SJSA1 (cell line): ENCODE data around the gene RNGTT. TPM values are rescaled to one million over a fixed set of nuclear protein-coding genes. Genes with fewer than 3 reads are reported as not detected.
"Not testable (repeated sequence)": the region's sequence is repeated elsewhere in the genome, so short reads cannot be mapped to it uniquely, and the experiment has no call there.

Experiments
- DNase-seq, 2 experiments: peaks; one replicate each; pipeline ENCODE4 v3.0.0-alpha.2; 2015 to 2020; ENCODE audit warnings: low spot score in 2 of 2, low read depth in 1 of 2
- H3K27ac ChIP-seq: fragments of 250-450 bp; sonication (Bioruptor Pico); 2 replicates; pipeline ENCODE4 v1.5.1; 2020; ENCODE audit warnings: mild to moderate bottlenecking, moderate library complexity
- H3K27me3 ChIP-seq: fragments of 250-450 bp; sonication (Bioruptor Pico); replicated peaks from 2 replicates; pipeline ENCODE4 v1.5.1; 2020; ENCODE audit warnings: mild to moderate bottlenecking, moderate library complexity
- H3K36me3 ChIP-seq: fragments of 250-450 bp; sonication (Bioruptor Pico); 2 replicates; pipeline ENCODE4 v1.5.1; 2020; ENCODE audit warnings: mild to moderate bottlenecking
- H3K4me1 ChIP-seq: fragments of 250-450 bp; sonication (Bioruptor Pico); replicated peaks from 2 replicates; pipeline ENCODE4 v1.6.1; 2021; ENCODE audit warnings: mild to moderate bottlenecking
- H3K4me3 ChIP-seq: fragments of 250-450 bp; sonication (Bioruptor Pico); 2 replicates; pipeline ENCODE4 v1.5.1; 2020; ENCODE audit warnings: mild to moderate bottlenecking
- H3K9me3 ChIP-seq: fragments of 250-450 bp; sonication (Bioruptor Pico); replicated peaks from 2 replicates; pipeline ENCODE4 v1.5.1; 2020; ENCODE audit warnings: mild to moderate bottlenecking
- total RNA-seq: library from RNA; depleted of rRNA; stranded (reverse); fragments of >200 nt; shearing (Covaris generic); gene quantifications from 2 replicates; pipeline ENCODE4 v1.2.3, GENCODE V29; 2014

RNGTT gene
- total RNA-seq, 1 experiment from 2014 or later: 40.6 TPM

GRCh38 chr6:88914180-88914579, 49.2 kb downstream of the RNGTT start:
- no peaks in the 10 kb centered on the region for H3K9me3 ChIP-seq
- peaks cover 23% of the 10 kb centered on the region for H3K4me1 ChIP-seq
- no peak overlapping the region for H3K4me3 ChIP-seq
- no peak for DNase-seq
- no peaks in the 10 kb centered on the region for H3K27me3 ChIP-seq
- H3K27ac ChIP-seq: no peak overlapping the region
- H3K36me3 ChIP-seq: peaks cover 3% of the 10 kb centered on the region

- H3K4me3 ChIP-seq: no peak overlapping the region
- H3K9me3 ChIP-seq: no peaks in the 10 kb centered on the region
- H3K27me3 ChIP-seq: no peaks in the 10 kb centered on the region
- peaks cover 23% of the 10 kb centered on the region for H3K4me1 ChIP-seq
- DNase-seq: no peak
- no peak overlapping the region for H3K27ac ChIP-seq
- peaks cover 3% of the 10 kb centered on the region for H3K36me3 ChIP-seq
Measured at GRCh38 chr6:88913471-88913870, 49.9 kb downstream of the RNGTT start.

GRCh38 chr6:88910922-88911778, 52.3 kb downstream of the RNGTT start:
- Histone ChIP-seq H3K4me3 (no peak overlapping the region), H3K27me3 (no peaks in the 10 kb centered on the region), H3K27ac (no peak overlapping the region), H3K36me3 (peaks cover 3% of the 10 kb centered on the region), H3K9me3 (no peaks in the 10 kb centered on the region), H3K4me1 (peaks cover 23% of the 10 kb centered on the region)
- DNase-seq: peak in 1 of 2 experiments; percentile 51

- H3K27ac ChIP-seq: no peak overlapping the region
- H3K9me3 ChIP-seq: no peaks in the 10 kb centered on the region
- no peak overlapping the region for H3K4me3 ChIP-seq
- H3K36me3 ChIP-seq: peaks cover 8% of the 10 kb centered on the region
- H3K27me3 ChIP-seq: no peaks in the 10 kb centered on the region
- H3K4me1 ChIP-seq: peaks cover 19% of the 10 kb centered on the region
- no peak for DNase-seq
Measured at GRCh38 chr6:88908598-88909548, 54.5 kb downstream of the RNGTT start.

GRCh38 chr6:88907148-88907547, 56.3 kb downstream of the RNGTT start:
- not testable (repeated sequence) for DNase-seq, H3K9me3 ChIP-seq, H3K4me3 ChIP-seq, H3K27me3 ChIP-seq, H3K36me3 ChIP-seq, H3K27ac ChIP-seq
- H3K4me1 ChIP-seq: peaks cover 14% of the 10 kb centered on the region

- Histone ChIP-seq H3K27ac (no peak overlapping the region), H3K27me3 (no peaks in the 10 kb centered on the region), H3K4me3 (no peak overlapping the region), H3K4me1 (no peaks in the 10 kb centered on the region), H3K9me3 (no peaks in the 10 kb centered on the region), H3K36me3 (peaks cover 4% of the 10 kb centered on the region)
- DNase-seq: no peak
Measured at GRCh38 chr6:88899569-88900316, 63.7 kb downstream of the RNGTT start.

GRCh38 chr6:88895911-88896310, 67.5 kb downstream of the RNGTT start:
- Histone ChIP-seq H3K27ac (no peak overlapping the region), H3K36me3 (peaks cover 3% of the 10 kb centered on the region; the same call in 1 of the 2 replicates), H3K9me3 (no peaks in the 10 kb centered on the region), H3K4me3 (no peak overlapping the region), H3K27me3 (no peaks in the 10 kb centered on the region), H3K4me1 (no peaks in the 10 kb centered on the region)
- no peak for DNase-seq

GRCh38 chr6:88890860-88891845, 72.3 kb downstream of the RNGTT start:
- no peaks in the 10 kb centered on the region for H3K9me3 ChIP-seq
- no peak overlapping the region for H3K4me3 ChIP-seq
- peaks cover 13% of the 10 kb centered on the region; the same call in 1 of the 2 replicates for H3K36me3 ChIP-seq
- no peak for DNase-seq
- H3K27me3 ChIP-seq: no peaks in the 10 kb centered on the region
- no peak overlapping the region for H3K27ac ChIP-seq
- H3K4me1 ChIP-seq: no peaks in the 10 kb centered on the region

GRCh38 chr6:88890394-88890793, 73.0 kb downstream of the RNGTT start:
- H3K36me3 ChIP-seq: peaks cover 10% of the 10 kb centered on the region; the same call in 1 of the 2 replicates
- no peak for DNase-seq
- no peak overlapping the region for H3K4me3 ChIP-seq
- no peak overlapping the region for H3K27ac ChIP-seq
- H3K4me1 ChIP-seq: no peaks in the 10 kb centered on the region
- no peaks in the 10 kb centered on the region for H3K9me3 ChIP-seq
- no peaks in the 10 kb centered on the region for H3K27me3 ChIP-seq

GRCh38 chr6:88884361-88884760, 79.1 kb downstream of the RNGTT start:
- no peak for DNase-seq
- Histone ChIP-seq H3K27me3 (no peaks in the 10 kb centered on the region), H3K4me3 (no peak overlapping the region), H3K36me3 (0 out of 2 replicates have a peak, but pooled peaks cover 8% of the 10 kb centered on the region), H3K27ac (no peak overlapping the region), H3K4me1 (no peaks in the 10 kb centered on the region), H3K9me3 (no peaks in the 10 kb centered on the region)

GRCh38 chr6:88882536-88882935, 80.9 kb downstream of the RNGTT start:
- Histone ChIP-seq H3K9me3 (no peaks in the 10 kb centered on the region), H3K4me1 (no peaks in the 10 kb centered on the region), H3K27me3 (no peaks in the 10 kb centered on the region), H3K27ac (no peak overlapping the region), H3K4me3 (no peak overlapping the region), H3K36me3 (0 out of 2 replicates have a peak, but pooled peaks cover 6% of the 10 kb centered on the region)
- DNase-seq: no peak

- H3K27ac ChIP-seq: no peak overlapping the region
- H3K27me3 ChIP-seq: no peaks in the 10 kb centered on the region
- H3K36me3 ChIP-seq: 0 out of 2 replicates have a peak, but pooled peaks cover 5% of the 10 kb centered on the region
- DNase-seq: no peak
- no peaks in the 10 kb centered on the region for H3K4me1 ChIP-seq
- no peaks in the 10 kb centered on the region for H3K9me3 ChIP-seq
- H3K4me3 ChIP-seq: no peak overlapping the region
Measured at GRCh38 chr6:88881451-88881850, 82.0 kb downstream of the RNGTT start.
